ENCODE results near the gene CA10. TPM values are rescaled to one million over a fixed set of nuclear protein-coding genes. Genes with fewer than 3 reads are reported as not detected.

The CA10 gene
- total RNA-seq, 1 donor from 2014 or later = 2.2 TPM

- no peak for DNase-seq (ENCODE audit: extremely low spot score, unreplicated experiment)
- Mint-ChIP-seq H3K36me3 (no peaks in the 10 kb centered on the region), H3K4me1 (ENCODE audit: unreplicated experiment) (peaks cover 5% of the 10 kb centered on the region), H3K27me3 (peaks cover 27% of the 10 kb centered on the region), H3K4me3 (no peak overlapping the region), H3K9me3 (no peaks in the 10 kb centered on the region), H3K27ac (no peak overlapping the region)
- TF ChIP-seq CTCF (conservative IDR thresholded peaks at IDR 0.05) = no peak
These were observed 13.0 kb downstream of the CA10 start for GRCh38 chr17:52145476-52145875.

- no peak for DNase-seq (ENCODE audit: extremely low spot score, unreplicated experiment)
- Mint-ChIP-seq H3K27ac (no peak overlapping the region), H3K4me3 (no peak overlapping the region), H3K36me3 (no peaks in the 10 kb centered on the region), H3K9me3 (no peaks in the 10 kb centered on the region), H3K27me3 (peaks cover 35% of the 10 kb centered on the region), H3K4me1 (ENCODE audit: unreplicated experiment) (peaks cover 5% of the 10 kb centered on the region)
- TF ChIP-seq CTCF (conservative IDR thresholded peaks at IDR 0.05) = no peak
These were observed 15.0 kb downstream of the CA10 start for GRCh38 chr17:52143542-52143941.

- H3K36me3 Mint-ChIP-seq = no peaks in the 10 kb centered on the region
- peaks cover 14% of the 10 kb centered on the region for H3K4me1 Mint-ChIP-seq (ENCODE audit: unreplicated experiment)
- H3K9me3 Mint-ChIP-seq = no peaks in the 10 kb centered on the region
- no peak for DNase-seq (ENCODE audit: extremely low spot score, unreplicated experiment)
- H3K27me3 Mint-ChIP-seq = peaks cover 50% of the 10 kb centered on the region
- H3K27ac Mint-ChIP-seq = no peak overlapping the region
- no peak overlapping the region for H3K4me3 Mint-ChIP-seq
- no peak for TF ChIP-seq CTCF (conservative IDR thresholded peaks at IDR 0.05)
These were observed 17.9 kb downstream of the CA10 start for GRCh38 chr17:52140601-52141000.

GRCh38 chr17:52138752-52139151 is 19.8 kb downstream of the CA10 start:
- no peak for DNase-seq (ENCODE audit: extremely low spot score, unreplicated experiment)
- Mint-ChIP-seq H3K9me3 (no peaks in the 10 kb centered on the region), H3K27ac (no peak overlapping the region), H3K4me1 (ENCODE audit: unreplicated experiment) (peaks cover 14% of the 10 kb centered on the region), H3K27me3 (peaks cover 55% of the 10 kb centered on the region), H3K4me3 (no peak overlapping the region), H3K36me3 (no peaks in the 10 kb centered on the region)
- TF ChIP-seq CTCF (conservative IDR thresholded peaks at IDR 0.05) = no peak

- H3K36me3 Mint-ChIP-seq = no peaks in the 10 kb centered on the region
- DNase-seq (ENCODE audit: extremely low spot score, unreplicated experiment) = no peak
- no peak overlapping the region for H3K27ac Mint-ChIP-seq
- H3K9me3 Mint-ChIP-seq = no peaks in the 10 kb centered on the region
- H3K4me1 Mint-ChIP-seq (ENCODE audit: unreplicated experiment) = peaks cover 11% of the 10 kb centered on the region
- peaks cover 58% of the 10 kb centered on the region for H3K27me3 Mint-ChIP-seq
- no peak overlapping the region for H3K4me3 Mint-ChIP-seq
- TF ChIP-seq CTCF (conservative IDR thresholded peaks at IDR 0.05) = no peak
These were observed 20.2 kb downstream of the CA10 start for GRCh38 chr17:52138350-52138749.

GRCh38 chr17:52136166-52136565 is 22.3 kb downstream of the CA10 start:
- no peaks in the 10 kb centered on the region for H3K9me3 Mint-ChIP-seq

More at GRCh38 chr17:52136166-52136565, 22.3 kb downstream of the CA10 start:
- no peak for TF ChIP-seq CTCF (conservative IDR thresholded peaks at IDR 0.05)
- Mint-ChIP-seq H3K4me3 (no peak overlapping the region), H3K27ac (no peak overlapping the region), H3K27me3 (peaks cover 58% of the 10 kb centered on the region), H3K4me1 (ENCODE audit: unreplicated experiment) (peaks cover 11% of the 10 kb centered on the region), H3K36me3 (no peaks in the 10 kb centered on the region)
- DNase-seq (ENCODE audit: extremely low spot score, unreplicated experiment) = no peak

Data from type B pancreatic cell (in vitro differentiated cells).